DOHH2 (cell line): ENCODE data around the gene EVPL.

Experiments used
- EZH2phosphoT487 ChIP-seq: fragments of 200-600 bp; sonication (generic); IDR thresholded peaks from 2 replicates; pipeline ENCODE4 v1.6.1; 2017; ENCODE audit warnings: borderline replicate concordance, mild to moderate bottlenecking, antibody characterized with exemption, low read length, moderate library complexity, mixed read lengths
- TF ChIP-seq, protein P1 (sequence below): fragments of 200-600 bp; sonication (generic); IDR thresholded peaks from one replicate; pipeline ENCODE4 v1.5.1; 2014; ENCODE audit warnings: antibody characterized with exemption, mild to moderate bottlenecking, low read depth, low read length; ENCODE audit not compliant: poor library complexity, severe bottlenecking

DNA sequence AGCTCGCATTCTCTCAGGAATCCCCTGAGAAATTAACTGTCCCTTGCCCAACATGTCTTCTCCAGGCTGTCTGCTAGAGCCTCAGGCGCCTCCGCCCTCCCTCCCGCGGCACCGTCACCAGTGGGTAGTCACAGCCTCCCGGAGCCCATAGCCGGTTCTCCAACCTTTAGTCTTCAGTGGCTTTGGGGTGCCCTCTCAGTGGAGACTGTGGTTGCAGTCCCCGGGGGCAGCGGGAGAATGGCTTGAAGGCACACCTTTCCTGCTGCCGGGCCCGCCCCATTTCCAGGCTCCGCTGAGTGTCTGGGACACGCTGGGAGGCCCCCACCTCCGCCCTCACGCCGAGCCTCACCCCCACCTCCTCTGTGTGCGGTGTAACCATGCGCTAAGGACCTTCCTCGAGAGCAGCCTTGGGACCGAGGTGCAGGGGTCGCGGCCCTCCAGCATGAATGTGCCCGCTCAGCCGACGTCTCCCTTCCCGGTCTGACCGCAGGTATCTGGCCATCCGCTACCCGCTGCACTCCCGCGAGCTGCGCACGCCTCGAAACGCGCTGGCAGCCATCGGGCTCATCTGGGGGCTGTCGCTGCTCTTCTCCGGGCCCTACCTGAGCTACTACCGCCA is 49.1 kb upstream of the EVPL start:
- TF ChIP-seq, protein P1, sequence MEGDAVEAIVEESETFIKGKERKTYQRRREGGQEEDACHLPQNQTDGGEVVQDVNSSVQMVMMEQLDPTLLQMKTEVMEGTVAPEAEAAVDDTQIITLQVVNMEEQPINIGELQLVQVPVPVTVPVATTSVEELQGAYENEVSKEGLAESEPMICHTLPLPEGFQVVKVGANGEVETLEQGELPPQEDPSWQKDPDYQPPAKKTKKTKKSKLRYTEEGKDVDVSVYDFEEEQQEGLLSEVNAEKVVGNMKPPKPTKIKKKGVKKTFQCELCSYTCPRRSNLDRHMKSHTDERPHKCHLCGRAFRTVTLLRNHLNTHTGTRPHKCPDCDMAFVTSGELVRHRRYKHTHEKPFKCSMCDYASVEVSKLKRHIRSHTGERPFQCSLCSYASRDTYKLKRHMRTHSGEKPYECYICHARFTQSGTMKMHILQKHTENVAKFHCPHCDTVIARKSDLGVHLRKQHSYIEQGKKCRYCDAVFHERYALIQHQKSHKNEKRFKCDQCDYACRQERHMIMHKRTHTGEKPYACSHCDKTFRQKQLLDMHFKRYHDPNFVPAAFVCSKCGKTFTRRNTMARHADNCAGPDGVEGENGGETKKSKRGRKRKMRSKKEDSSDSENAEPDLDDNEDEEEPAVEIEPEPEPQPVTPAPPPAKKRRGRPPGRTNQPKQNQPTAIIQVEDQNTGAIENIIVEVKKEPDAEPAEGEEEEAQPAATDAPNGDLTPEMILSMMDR: no peak
- no peak for TF ChIP-seq EZH2phosphoT487
